ENCODE measurements around the gene VPS11.
"Not testable (repeated sequence)": the region's sequence is repeated elsewhere in the genome, so short reads cannot be mapped to it uniquely, and the experiment has no call there.

VPS11 gene

DNA sequence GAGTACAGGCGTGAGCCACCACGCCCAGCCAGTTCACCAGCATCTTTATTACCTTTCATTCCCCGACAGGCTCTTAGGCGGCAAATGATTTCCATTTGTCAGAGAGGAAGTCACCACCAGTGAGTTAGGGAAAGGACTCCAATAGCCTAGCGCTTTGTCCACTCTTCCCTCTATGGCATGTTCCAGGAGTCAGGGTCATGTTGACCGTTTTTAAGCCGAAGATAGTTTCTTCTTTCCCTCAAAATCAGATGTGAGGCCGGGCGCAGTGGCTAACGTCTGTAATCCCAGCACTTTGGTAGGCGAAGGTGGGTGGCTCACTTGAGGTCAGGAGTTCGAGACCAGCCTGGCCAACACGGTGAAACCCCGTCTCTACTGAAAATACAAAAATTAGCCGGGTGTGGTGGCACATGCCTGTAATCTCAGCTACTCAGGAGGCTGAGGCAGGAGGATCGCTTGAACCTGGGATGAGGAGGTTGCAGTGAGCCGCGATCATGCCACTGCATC, 35.6 kb downstream of the VPS11 start:
- DNase-seq (ENCODE audit: low spot score): not testable (repeated sequence)

DNA sequence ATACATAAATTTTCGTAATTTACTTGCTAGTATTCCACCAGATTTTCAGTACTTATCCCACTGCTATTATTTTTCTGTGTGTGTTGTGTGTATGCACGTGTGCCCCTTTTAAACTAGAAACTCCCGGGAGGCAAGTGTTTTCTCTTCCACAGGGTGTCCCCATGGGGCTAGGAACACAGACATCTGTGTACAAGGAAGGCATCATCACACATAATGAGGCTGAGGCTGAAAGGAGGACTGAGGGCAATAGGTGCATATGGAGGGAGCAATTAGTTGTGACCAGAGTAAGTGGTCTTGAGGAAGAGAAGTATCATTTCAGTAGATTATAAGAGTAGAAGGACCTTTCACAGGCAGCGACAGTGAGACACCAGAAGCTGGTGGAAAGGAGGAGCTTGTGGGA, 36.2 kb downstream of the VPS11 start:
- no peak for DNase-seq (ENCODE audit: low spot score)

DNA sequence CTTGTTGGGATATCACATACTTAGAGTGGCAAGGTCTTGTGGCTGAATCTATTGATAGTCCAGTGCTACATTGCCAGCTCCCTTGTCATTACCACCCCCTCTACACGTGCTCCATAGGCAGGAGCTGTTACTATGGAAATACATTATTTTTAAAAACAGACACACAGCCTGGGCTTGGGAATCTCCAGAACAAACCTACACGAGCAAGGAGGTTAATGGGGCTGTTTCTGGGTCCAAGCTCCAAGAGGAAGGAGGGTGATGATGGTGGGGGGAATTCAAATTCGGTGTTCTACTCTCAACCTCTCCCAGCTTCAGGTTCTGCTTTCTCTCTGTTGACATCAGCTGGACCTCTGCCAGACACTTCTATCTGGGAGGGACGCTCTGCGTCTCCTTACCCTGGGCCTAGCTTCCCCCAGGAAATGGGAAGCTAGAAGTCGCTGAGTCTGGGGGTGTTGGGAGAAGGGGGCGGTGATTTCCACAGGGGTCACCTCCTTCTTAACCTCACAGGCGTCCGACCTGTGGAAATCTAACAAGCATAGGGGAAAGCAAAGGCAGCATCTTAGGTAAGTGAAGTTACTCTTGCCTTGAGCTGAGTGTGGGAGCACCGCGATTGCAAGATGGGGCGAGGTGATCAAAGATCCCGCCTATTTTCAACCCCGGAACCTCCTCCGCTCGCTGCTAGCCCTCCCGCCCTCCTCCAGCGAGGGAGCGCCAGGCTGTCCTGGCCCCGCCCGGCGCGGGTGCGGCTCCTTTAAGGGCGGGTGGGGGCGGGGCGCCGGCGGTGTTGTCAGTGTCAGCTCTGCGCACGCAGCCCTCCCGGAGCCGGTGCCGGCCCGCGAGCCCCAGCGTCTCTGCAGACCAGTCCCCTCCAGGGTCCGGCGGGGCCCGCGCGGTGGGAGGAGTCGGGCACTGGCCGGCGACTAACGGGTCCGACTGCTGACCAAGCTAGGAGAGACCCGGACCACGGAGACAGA, 39.2 kb downstream of the VPS11 start, which contains the start of gene C2CD2L:
Gene C2CD2L, plus strand, starts transcription at position 781 of the 974 bp plus-strand sequence. CDS start 398 bp downstream, outside the sequence.
- peak; percentile 97 for DNase-seq (ENCODE audit: low spot score)

DNA sequence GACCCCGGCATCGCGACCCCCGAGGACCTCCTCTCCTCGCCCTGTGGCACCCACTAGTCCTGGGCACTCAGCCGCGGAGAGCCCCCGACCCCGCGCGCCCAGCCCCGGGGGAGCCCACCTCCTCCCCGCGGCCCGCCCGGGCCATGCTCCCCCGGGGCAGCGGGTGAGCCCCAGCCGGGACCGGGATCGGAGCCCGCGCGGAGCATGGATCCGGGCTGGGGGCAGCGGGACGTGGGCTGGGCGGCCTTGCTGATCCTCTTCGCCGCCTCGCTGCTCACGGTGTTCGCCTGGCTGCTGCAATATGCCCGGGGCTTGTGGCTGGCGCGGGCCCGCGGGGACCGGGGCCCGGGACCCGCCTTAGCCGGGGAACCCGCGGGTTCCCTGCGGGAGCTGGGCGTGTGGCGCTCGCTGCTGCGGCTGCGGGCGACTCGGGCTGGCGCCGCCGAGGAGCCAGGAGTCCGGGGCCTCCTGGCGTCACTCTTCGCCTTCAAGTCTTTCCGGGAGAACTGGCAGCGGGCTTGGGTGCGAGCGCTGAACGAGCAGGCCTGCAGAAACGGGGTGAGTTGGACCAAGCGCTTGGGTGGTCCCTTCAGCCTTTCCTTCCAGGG, 40.0 kb downstream of the VPS11 start:
- DNase-seq (ENCODE audit: low spot score): peak; percentile 57

DNA sequence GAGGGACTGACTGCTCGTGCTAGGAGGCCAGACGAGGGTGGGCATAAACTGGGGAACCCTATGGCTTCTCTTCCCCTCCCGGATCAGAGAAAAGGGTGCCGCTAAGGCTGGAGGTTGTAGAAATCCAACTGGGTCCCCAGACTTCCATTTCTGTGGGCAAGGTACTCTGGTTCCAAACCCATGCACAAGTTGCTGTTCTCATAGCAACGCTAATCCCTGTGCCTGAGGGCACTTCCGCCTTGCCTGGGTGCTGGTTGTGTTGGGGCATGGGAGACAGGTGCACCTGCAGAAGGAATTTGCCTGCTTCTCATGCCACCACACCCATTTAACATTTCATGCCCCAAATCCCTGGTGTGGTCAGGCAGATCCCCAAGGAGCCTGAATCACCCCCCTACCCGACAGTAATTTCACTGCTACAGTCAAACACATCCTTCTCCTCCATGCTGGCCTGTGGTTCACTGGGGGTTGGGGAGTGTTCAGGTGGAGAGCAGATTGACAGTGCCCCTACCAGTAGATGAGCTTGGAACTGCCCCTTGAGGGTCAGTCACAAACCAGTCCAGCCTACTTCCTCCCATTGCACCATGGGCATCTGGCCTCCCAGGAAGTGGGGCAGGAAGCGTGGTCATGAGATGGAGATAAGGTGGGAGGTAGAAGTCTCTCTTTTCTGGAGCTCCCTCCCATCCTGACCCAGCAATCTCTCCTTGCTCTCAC, 40.7 kb downstream of the VPS11 start:
- peak; percentile 70 for DNase-seq (ENCODE audit: low spot score)

DNA sequence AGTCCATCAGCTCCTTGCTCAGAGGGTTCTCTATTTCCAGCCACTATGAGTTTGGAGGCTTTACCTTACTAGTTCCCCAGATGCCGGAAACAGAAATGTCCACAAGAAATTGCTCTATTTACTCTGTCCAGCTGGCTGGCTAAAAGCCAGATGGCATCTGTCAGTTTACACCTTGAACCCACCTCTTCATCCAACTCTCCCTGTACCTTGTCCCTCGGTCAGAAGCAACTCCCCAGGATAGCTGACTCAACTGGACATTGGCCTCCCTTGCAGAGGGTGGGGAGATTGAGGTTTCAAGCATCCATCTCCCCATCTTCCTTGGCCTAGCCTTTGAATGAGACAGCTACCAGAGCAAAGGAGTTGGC, 41.2 kb downstream of the VPS11 start:
- DNase-seq (ENCODE audit: low spot score): no peak

DNA sequence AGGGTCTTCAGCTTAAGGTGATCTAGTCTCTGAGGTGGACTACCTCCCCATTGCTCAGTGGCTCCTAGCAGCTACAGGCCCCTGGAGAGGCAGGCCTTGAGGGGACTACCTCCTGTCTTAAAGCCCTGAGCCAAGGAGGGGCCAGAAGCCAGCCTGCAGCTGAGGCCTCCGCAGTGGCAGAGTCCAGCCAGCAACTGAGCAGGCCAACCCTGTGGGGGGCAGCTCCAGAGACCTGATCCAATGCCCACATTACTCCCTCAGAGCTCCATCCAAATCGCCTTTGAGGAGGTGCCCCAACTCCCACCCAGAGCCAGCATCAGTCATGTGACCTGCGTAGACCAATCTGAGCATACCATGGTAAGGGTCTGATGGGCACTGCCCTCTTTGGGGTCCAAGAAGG, 42.2 kb downstream of the VPS11 start:
- no peak for DNase-seq (ENCODE audit: low spot score)

DNA sequence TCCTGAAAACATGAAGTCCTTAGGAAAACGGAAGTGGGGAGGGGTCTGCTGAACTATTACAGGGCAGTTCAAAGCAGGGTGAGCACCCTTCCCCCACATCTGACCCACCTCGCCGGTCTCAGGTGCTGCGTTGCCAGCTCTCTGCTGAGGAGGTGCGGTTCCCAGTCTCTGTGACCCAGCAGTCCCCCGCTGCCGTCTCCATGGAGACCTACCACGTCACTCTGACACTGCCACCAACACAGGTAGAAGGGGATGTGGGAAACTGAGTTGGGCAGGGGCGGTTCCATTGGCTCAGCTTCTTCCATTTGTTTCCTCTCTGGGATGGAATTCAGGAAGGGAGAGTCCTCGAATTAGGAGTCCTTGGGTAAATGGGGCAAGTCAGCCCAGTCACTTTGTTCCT, 42.8 kb downstream of the VPS11 start:
- no peak for DNase-seq (ENCODE audit: low spot score)

DNA sequence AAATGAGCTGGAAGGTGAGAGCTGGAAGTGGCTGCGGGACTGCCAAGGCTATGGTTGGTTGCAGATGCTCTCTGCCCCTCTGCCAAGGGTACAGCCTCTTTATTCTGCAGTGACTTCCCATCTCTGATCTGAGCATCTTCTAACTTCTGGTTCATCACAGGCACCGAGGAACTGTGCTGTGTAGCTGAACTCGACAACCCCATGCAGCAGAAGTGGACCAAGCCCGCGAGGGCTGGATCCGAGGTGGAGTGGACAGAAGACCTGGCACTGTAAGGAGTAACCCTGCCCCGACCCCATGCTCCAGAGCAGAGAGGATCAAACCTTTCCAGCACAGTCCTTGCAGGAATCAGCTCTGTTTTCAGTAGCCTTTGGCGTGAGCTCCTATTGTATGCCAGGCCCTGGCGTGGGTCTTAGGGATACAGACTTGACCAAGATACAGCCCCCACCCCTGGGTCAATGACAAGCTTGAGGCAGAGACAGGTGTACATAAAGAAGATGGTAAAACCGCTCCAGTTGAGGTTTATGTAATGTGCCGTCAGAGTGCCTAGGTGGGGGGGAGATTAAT, 43.8 kb downstream of the VPS11 start:
- no peak for DNase-seq (ENCODE audit: low spot score)

DNA sequence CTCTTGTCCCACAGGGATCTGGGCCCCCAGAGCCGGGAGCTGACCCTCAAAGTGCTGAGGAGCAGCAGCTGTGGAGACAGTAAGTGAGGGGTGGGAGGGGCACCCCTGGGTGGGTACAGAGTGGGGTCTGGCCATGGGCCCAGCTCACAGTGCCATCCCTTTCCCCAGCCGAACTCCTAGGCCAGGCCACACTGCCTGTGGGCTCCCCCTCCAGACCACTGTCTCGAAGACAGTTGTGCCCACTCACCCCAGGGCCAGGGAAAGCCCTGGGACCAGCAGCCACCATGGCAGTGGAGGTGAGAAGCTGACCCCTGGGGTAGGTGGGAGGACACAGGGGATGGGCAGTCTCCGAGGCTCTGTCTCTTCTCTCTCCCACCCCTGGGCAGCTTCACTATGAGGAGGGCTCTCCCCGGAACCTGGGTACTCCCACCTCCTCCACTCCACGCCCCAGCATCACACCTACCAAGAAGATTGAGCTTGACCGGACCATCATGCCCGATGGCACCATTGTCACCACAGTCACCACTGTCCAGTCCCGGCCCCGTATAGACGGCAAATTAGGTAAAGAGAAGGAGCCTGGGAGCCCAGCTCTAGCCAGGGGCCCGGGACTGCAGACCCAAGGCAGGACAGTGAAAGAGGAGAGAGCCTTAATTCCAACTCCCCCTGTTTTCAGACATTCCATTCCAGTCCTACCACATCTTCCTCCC, 44.8 kb downstream of the VPS11 start:
- DNase-seq (ENCODE audit: low spot score): no peak

DNA sequence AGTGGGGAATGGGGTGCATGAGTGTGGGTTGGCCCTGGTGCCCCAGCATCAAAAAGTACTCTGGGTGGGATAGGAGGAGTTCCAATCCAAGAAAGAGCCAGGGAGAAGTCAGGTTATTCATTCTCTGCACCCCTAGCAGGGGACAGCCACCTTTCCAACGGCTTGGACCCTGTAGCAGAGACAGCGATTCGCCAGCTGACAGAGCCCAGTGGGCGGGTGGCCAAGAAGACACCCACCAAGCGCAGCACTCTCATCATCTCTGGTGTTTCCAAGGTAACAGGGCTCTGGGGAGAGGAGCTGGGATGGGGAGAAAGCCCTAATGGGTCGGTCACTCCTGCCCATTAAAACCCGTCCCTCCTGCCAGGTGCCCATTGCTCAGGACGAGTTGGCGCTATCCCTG, 46.1 kb downstream of the VPS11 start:
- no peak for DNase-seq (ENCODE audit: low spot score)

DNA sequence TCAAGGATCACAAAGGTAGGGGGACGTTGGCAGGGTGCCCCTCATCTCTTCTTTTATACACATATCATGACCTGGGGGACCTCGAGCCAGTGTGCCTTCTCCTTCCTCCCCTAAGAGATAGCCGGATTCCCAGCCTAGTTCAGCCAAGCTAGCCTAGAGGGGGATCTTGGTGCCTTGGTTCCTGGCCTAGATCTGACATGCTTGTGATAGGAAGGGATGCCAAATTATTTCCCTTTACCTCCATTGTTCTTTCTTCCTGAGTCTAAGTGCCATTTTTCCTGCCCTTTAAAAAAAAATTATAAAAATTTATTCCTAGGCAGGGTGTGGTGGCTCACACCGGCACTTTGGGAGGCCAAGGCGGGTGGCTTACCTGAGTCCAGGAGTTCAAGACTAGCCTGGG, 46.7 kb downstream of the VPS11 start:
- no peak for DNase-seq (ENCODE audit: low spot score)

DNA sequence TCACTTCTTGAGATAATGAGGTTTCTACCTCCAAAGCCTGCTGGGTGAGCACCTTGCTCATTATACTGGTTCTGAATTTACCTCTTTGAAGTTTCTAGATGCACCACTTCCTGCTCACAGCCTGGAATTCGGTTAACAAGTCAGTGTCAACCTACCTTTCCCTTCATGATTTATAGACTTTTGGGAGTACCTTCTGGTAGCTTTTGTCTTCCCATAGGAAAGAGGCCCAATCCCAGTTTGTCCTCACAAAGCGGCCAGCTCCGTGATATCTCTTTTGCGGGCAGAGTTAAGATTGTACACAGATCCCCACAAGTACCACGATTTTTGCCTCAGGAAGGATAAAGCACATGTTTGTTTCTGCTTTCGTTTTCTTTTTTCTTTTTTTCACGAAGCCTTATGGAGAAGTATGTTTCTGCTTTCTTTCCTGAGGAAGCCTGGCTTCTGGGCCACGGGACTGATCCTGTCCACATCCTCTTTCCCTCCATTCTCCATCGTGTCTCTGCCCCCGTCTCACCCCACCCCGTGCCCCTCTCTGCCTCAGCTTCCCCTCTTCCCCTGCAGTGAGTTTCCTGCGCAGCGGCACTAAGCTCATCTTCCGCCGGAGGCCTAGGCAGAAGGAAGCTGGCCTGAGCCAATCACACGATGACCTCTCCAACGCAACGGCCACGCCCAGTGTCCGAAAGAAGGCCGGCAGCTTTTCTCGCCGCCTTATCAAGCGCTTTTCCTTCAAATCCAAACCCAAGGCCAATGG, 48.0 kb downstream of the VPS11 start:
- DNase-seq (ENCODE audit: low spot score): no peak

DNA sequence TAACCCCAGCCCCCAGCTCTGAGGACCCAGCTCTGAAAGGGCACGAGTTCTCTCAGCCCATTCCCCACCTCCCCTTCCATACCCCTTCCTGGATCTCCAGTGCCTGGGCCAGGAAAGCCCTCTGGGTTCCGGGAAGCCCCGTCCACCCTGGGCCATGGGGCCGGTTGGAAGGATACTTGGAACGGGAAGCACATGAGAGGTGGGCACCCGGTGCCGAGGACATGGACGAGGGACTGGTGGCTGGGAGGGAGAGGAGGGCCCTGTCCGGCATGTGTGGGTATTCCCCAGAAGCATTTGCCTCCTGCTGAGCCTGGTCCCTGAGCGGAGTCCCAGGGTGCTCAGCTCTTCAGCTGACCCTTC, 48.6 kb downstream of the VPS11 start:
- DNase-seq (ENCODE audit: low spot score): no peak

DNA sequence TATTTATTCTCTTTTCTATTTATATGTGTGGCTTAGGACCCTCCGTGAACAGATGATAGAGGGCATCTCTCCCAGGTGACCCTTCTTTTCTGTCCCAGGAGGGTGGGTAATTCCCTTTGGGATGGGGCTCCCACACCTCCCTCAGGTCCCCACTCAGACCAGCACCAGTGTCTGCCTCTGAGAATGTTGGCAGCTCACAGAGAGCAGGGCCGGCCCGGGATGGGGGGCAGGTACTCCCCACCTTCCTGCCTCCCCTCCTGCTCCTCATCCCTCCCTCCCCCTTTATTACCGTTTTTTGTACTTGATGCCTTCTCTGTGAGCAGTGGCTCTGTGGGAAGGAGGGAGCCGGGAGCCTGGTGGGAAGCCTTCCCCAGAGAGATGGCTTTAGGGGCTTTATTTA, 49.0 kb downstream of the VPS11 start:
- DNase-seq (ENCODE audit: low spot score): no peak

DNA sequence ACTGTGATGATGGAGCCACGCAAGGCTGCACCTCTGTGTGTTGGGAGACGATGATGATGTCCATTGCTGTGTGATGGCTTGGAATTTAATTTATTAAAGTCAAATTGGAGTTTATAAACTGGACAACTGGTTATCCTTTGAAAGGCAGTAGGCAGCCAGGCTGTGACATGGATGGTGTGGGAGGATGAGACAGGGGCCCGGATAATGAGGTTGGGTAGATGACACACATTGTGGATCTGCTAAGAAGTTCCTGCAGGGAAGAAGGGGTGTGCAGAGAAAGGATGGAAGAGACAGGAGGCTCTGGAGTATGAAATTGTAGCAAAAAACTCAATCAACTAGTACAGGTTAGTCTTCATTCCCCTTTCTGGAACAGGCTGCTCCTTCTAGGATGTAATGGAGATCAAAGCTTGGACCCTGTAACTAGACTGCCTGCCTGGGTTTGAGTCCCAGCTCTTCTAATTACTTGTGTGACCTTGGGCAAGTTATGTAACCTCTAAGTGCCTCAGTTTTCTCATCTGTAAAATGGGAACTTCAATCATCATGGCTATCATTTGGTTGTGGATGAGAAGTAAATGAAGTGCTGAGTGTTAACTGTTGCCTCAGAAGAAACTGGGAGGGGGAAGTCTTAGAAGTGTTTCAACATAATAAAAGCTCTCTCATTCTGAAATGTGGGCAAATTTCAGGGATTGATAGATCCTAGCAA, 49.5 kb downstream of the VPS11 start:
- no peak for DNase-seq (ENCODE audit: low spot score)

DNA sequence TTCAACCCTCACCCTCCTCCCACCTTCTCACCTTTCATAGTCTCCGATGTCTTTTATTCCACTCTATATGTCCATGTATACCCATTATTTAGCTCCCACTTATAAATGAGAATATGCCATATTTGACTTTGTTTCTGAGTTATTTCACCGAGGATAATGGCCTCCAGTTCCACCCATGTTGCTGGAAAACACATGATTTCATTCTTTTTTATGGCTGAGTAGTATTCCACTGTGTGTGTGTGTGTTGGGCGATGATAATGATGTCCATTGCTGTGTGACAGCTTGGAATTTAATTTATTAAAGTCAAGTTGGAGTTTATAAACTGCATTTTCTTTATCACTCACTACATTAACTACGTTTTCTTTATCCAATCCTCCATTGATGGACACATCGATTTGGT, 50.6 kb downstream of the VPS11 start:
- DNase-seq (ENCODE audit: low spot score): no peak

DNA sequence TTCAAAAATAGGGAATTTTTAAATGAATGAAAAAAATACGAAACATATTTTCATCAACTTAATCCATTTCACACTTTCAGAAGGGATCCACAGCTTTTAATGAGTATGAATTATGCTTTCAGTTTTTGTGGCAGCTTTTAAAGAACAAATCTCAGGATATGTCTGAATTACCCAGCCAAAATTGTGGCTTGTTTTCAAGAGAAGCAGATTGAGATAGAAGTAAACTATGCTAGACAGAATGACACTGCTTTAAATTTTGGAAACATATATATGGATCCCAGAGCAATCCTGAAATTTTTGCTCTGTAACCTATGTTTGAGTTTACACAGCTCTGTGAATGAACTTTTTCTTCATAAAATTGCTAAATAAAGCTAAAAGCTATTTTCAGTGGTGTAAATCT, 51.3 kb downstream of the VPS11 start:
- DNase-seq (ENCODE audit: low spot score): no peak

DNA sequence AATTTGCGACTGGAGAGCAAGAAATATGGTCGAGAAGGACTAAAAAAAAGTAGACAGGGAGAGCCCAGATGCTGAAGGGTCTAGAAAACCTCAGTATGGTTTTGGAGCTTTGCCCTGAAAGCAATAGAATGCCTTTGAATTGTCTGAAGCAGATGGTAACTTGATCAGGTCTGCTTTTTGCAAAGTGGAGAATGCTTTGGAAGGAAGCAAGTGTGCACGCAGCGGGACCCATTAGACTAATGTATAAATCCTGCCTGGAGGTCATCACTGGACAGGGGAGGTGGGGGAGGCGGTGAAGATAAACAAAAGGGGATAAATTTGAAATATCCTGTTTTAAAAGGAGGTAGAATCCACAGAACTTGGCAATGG, 53.0 kb downstream of the VPS11 start:
- DNase-seq (ENCODE audit: low spot score): no peak

DNA sequence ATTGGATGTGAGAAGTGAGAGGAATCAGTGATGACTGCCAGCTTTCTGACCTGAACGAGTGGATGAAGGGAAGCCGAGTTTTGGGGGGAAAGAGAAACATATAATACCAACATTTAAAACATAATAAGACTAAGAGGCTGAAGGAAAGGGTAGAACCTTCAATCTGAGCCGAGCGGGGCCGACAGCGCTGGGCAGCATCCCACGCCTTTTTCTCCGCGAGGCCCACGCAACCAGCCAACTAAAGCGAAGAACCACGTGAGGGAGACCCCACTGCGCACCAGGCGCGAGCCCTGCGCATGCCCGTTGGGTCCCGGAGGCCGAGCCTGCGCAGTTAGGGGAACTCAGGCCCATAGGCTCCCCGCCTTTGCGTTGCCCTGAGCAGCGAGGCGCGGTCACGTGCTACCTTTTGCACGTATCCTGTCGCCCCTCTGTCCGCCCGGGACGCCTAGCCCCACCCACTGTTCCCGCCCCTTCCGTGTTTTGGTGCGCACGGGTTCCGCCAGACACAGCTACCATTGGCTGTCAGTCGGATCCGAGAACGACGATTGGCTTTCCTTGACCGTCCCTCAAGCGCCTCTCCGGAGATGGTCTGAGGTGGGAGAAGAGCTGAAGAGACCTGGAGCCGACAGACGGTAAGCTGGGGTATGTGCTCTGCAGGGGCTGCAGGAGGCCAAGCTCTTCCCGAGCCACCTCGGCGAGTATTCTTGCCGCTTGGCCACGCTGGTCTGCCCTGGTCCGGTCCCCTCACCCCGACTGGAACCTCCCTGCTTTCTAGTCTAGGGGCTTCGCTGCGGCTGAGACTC, 53.6 kb downstream of the VPS11 start, which contains the start of gene HINFP:
Gene HINFP, plus strand, starts transcription at position 573 of the 803 bp plus-strand sequence. CDS start 5,365 bp downstream, outside the sequence.
- DNase-seq (ENCODE audit: low spot score): peak; percentile 99

Measured in iPS-NIHi11 (cell line).